Liver (tissue), 4 donors: ENCODE measurements around the gene RSRC1. TPM values are rescaled to one million over a fixed set of nuclear protein-coding genes. Genes with fewer than 3 reads are reported as not detected.

Experiments used
- polyA plus RNA-seq, 2 donors: library from polyadenylated mRNA; stranded (reverse) in 1 of 2; unstranded in 1 of 2; fragments of 200-250 nt in 1 of 2; fragments of >200 nt in 1 of 2; fragmentation: Nextera tagmentation in 1 of 2; extraction: Ambion mirVana in 1 of 2; gene quantifications; one replicate each; pipeline versions ENCODE4 v1.2.1 to v1.2.3, GENCODE V29; 2013 to 2015
- total RNA-seq, 2 donors: library from RNA; depleted of rRNA; stranded (reverse); fragments of >200 nt; gene quantifications; one replicate each; pipeline ENCODE4 v1.2.3, GENCODE V29; 2014
- donor health status: healthy.
- donor health status: healthy.
- donor health status: healthy.

Gene RSRC1
- total and polyA plus RNA-seq, 4 donors, result 7.2 to 30.3 (median 20.7) TPM

Other genes with a start within 250 kb of the RSRC1 start
- not detected for gene SHOX2, start 3.7 kb upstream of the RSRC1 start, total RNA-seq
- gene SHOX2, start 3.7 kb upstream of the RSRC1 start, polyA plus RNA-seq, result not detected